A549 (cell line): Measurements from ENCODE around the gene MESD. TPM values are rescaled to one million over a fixed set of nuclear protein-coding genes. Genes with fewer than 3 reads are reported as not detected.

Source experiments
- ATAC-seq, 2 experiments: fragments of 200-7000 bp in 1 of 2; fragments of >200 bp in 1 of 2; cut with Nextera tagmentation in 1 of 2; cut with Tn5 transposase in 1 of 2; 3 replicates each; pipeline versions ENCODE4 v1.8.0 to v1.9.1; 2018 to 2020; ENCODE audit warnings: mild to moderate bottlenecking in 1 of 2, moderate library complexity in 1 of 2
- CTCF ChIA-PET: fragments of 300-600 bp; sonication (Branson Sonifier 250); formaldehyde crosslinking; extraction: SDS; loops from one replicate; lab custom pipeline; 2021; ENCODE audit warnings: antibody characterized with exemption, inconsistent platforms; lab: Yijun Ruan, JAX
- POLR2A ChIA-PET: fragments of 350-600 bp; formaldehyde crosslinking; extraction: SDS; loops from one replicate; lab custom pipeline; 2021; ENCODE audit warnings: antibody characterized with exemption, inconsistent platforms; lab: Yijun Ruan, JAX
- DNase-seq, 2 experiments: peaks; one replicate each; pipeline versions ENCODE4 v3.0.0 to v3.0.0-alpha.2; 2011 to 2016; ENCODE audit warnings: low read depth in 1 of 2, low spot score in 1 of 2
- FAIRE-seq: peaks from 2 replicates; lab custom pipeline; 2011; peaks lifted over from hg19 to GRCh38; lab: Jason Lieb, UNC
- H3K27ac ChIP-seq, 2 experiments: fragments of >200 bp; sonication (Bioruptor Twin); formaldehyde crosslinking; 3 replicates each; pipeline ENCODE4 v1.5.1; 2016 to 2017
- H3K4me1 ChIP-seq: fragments of >200 bp; sonication (Bioruptor Twin); formaldehyde crosslinking; 3 replicates; pipeline ENCODE4 v1.6.1; 2016
- H3K4me2 ChIP-seq: fragments of >200 bp; sonication (Bioruptor Twin); formaldehyde crosslinking; 3 replicates; pipeline ENCODE4 v1.6.1; 2016
- H3K4me3 ChIP-seq: fragments of >200 bp; sonication (Bioruptor Twin); formaldehyde crosslinking; 3 replicates; pipeline ENCODE4 v1.5.1; 2016
- H3K9me3 ChIP-seq: fragments of >200 bp; sonication (Bioruptor Twin); formaldehyde crosslinking; 3 replicates; pipeline ENCODE4 v1.6.1; 2016
- BHLHE40 ChIP-seq: IDR thresholded peaks from 2 replicates; pipeline ENCODE4 v1.6.1; 2012; ENCODE audit warnings: low read depth, low read length, inconsistent platforms
- CBX8 ChIP-seq: fragments of 200-600 bp; sonication (generic); IDR thresholded peaks from 2 replicates; pipeline ENCODE4 v1.6.1; 2016
- CHD2 ChIP-seq: fragments of 150-350 bp; IDR thresholded peaks from 2 replicates; pipeline ENCODE4 v1.6.1; 2014; ENCODE audit warnings: low read length; ENCODE audit not compliant: partially characterized antibody
- CHD4 ChIP-seq: fragments of 200-600 bp; sonication (generic); IDR thresholded peaks from 2 replicates; pipeline ENCODE4 v1.6.1; 2016; ENCODE audit warnings: antibody characterized with exemption, mild to moderate bottlenecking, borderline replicate concordance
- EHF ChIP-seq: fragments of 250-450 bp; sonication (Bioruptor Pico); IDR thresholded peaks from 2 replicates; pipeline ENCODE4 v1.5.0; 2020; ENCODE audit warnings: mild to moderate bottlenecking
- FOSB ChIP-seq: fragments of 250-450 bp; sonication (Bioruptor Pico); IDR thresholded peaks from 2 replicates; pipeline ENCODE4 v1.5.0; 2020; ENCODE audit warnings: mild to moderate bottlenecking, moderate library complexity
- GATA3 ChIP-seq: IDR thresholded peaks from 2 replicates; pipeline ENCODE4 v1.6.1; 2012; ENCODE audit warnings: borderline replicate concordance
- HDAC2 ChIP-seq: fragments of 200-600 bp; sonication (generic); IDR thresholded peaks from 2 replicates; pipeline ENCODE4 v1.6.1; 2016
- HOXA7 ChIP-seq: fragments of 250-450 bp; sonication (Bioruptor Pico); IDR thresholded peaks from 2 replicates; pipeline ENCODE4 v1.5.0; 2020; ENCODE audit warnings: mild to moderate bottlenecking, moderate library complexity
- JUN ChIP-seq, 2 experiments: fragments of >200 bp; sonication (Bioruptor Twin); formaldehyde crosslinking; IDR thresholded peaks; 2 replicates in 1 of 2; 3 replicates in 1 of 2; pipeline ENCODE4 v1.6.1; 2016 to 2017
- MAFK ChIP-seq: fragments of 450-650 bp; IDR thresholded peaks from 2 replicates; pipeline ENCODE4 v1.6.1; 2014; ENCODE audit not compliant: partially characterized antibody
- MAZ ChIP-seq: fragments of 150-350 bp; IDR thresholded peaks from 2 replicates; pipeline ENCODE4 v1.6.1; 2014; ENCODE audit warnings: antibody characterized with exemption, low read depth, low read length, borderline replicate concordance
- MYC ChIP-seq: IDR thresholded peaks from 2 replicates; pipeline ENCODE4 v1.6.1; 2012; ENCODE audit warnings: mild to moderate bottlenecking, inconsistent platforms, low read length, improper control_type of control experiment, borderline replicate concordance
- NFE2L2 ChIP-seq: fragments of 150-350 bp; conservative IDR thresholded peaks from 2 replicates; pipeline ENCODE4 v1.6.1; 2014; ENCODE audit warnings: low read length
- NPAS2 ChIP-seq: fragments of 250-450 bp; sonication (Bioruptor Pico); IDR thresholded peaks from 2 replicates; pipeline ENCODE4 v1.8.0; 2022; ENCODE audit warnings: mild to moderate bottlenecking, moderate library complexity, borderline replicate concordance
- NR3C1 ChIP-seq: fragments of >200 bp; sonication (Bioruptor Twin); formaldehyde crosslinking; IDR thresholded peaks from 3 replicates; pipeline ENCODE4 v1.6.1; 2017
- RCOR1 ChIP-seq: fragments of 150-350 bp; IDR thresholded peaks from 2 replicates; pipeline ENCODE4 v1.6.1; 2014; ENCODE audit warnings: antibody characterized with exemption, low read length, low read depth
- RNF2 ChIP-seq: fragments of 200-600 bp; sonication (generic); IDR thresholded peaks from 2 replicates; pipeline ENCODE4 v1.6.1; 2016; ENCODE audit warnings: low read depth, mild to moderate bottlenecking, antibody characterized with exemption, moderate library complexity, borderline replicate concordance
- SREBF2 ChIP-seq: fragments of 450-650 bp; IDR thresholded peaks from 2 replicates; pipeline ENCODE4 v1.6.1; 2014; ENCODE audit warnings: mild to moderate bottlenecking, moderate library complexity
- ZC3H11A ChIP-seq: fragments of 450-650 bp; IDR thresholded peaks from 2 replicates; pipeline ENCODE4 v1.6.1; 2014; ENCODE audit warnings: antibody characterized with exemption, mild to moderate bottlenecking
- ZFP36 ChIP-seq: fragments of 450-650 bp; IDR thresholded peaks from 2 replicates; pipeline ENCODE4 v1.6.1; 2014; ENCODE audit warnings: borderline replicate concordance; ENCODE audit not compliant: partially characterized antibody
- ZNF302 ChIP-seq: fragments of 250-450 bp; sonication (Bioruptor Pico); IDR thresholded peaks from 2 replicates; pipeline ENCODE4 v1.9.0; 2021; ENCODE audit warnings: inconsistent platforms, mild to moderate bottlenecking, moderate library complexity
- ZSCAN20 ChIP-seq: fragments of 250-450 bp; sonication (Bioruptor Pico); IDR thresholded peaks from 2 replicates; pipeline ENCODE4 v1.8.0; 2022; ENCODE audit warnings: mild to moderate bottlenecking, moderate library complexity
- WGBS: methylation state at CpG from one replicate; pipeline ENCODE4 v1.1.6; 2017; ENCODE audit errors: missing lambda C conversion rate; 5-methylcytosine and 5-hydroxymethylcytosine counted together
- polyA plus RNA-seq, 4 experiments: library from polyadenylated mRNA; depleted of rRNA in 3 of 4; stranded (reverse); fragments of >200 nt; fragmentation: RNase III in 1 of 4; extraction: RNeasy Plus Mini Kit Qiagen cat#74134 plus additional on column Dnase treatment in 1 of 4; gene quantifications; 2 replicates in 3 of 4; 3 replicates in 1 of 4; pipeline ENCODE4 v1.2.3, GENCODE V29; 2011 to 2017
- TF ChIP-seq, protein P1 (sequence below): fragments of >200 bp; sonication (Bioruptor Twin); formaldehyde crosslinking; IDR thresholded peaks from 3 replicates; pipeline ENCODE4 v1.6.1; 2016
- TF ChIP-seq, protein P2 (sequence below): IDR thresholded peaks from 2 replicates; pipeline ENCODE4 v1.6.1; 2012; ENCODE audit warnings: low read depth, borderline replicate concordance
- TF ChIP-seq, protein P3 (sequence below): IDR thresholded peaks from 2 replicates; pipeline ENCODE4 v1.6.1; 2012
- TF ChIP-seq, protein P4 (sequence below): IDR thresholded peaks from 2 replicates; pipeline ENCODE4 v1.6.1; 2012
- TF ChIP-seq, protein P5 (sequence below): fragments of >200 bp; sonication (Bioruptor Twin); formaldehyde crosslinking; IDR thresholded peaks from 2 replicates; pipeline ENCODE4 v1.6.1; 2016

MESD gene
- polyA plus RNA-seq, 2 of the 4 experiments (the other 2 are of a cell fraction), result 35.6 to 39.4 TPM

DNA sequence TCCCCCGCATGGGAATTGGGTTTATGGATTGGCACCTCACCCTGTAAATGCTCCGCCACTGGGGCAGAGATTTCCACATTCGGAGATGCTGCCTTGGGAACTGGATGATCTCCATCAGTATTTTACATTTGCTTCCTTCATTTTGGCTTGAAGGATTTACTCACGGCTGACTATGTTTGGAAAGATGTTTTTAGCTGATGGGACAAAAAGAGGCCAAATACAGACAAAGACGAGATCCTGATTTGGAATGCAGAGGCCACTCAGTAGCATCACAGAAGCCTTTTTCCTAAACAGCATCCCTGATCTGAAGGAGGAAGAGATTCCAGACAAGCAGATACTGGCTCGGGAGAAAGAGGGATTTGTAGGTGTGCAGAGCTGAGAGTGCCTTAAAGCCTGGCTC is 76.9 kb downstream of the MESD start:
- TF ChIP-seq MAZ (no peak), MAFK (peak; percentile 63)
- POLR2A ChIA-PET, result no interaction called here
- no peak for DNase-seq

DNA sequence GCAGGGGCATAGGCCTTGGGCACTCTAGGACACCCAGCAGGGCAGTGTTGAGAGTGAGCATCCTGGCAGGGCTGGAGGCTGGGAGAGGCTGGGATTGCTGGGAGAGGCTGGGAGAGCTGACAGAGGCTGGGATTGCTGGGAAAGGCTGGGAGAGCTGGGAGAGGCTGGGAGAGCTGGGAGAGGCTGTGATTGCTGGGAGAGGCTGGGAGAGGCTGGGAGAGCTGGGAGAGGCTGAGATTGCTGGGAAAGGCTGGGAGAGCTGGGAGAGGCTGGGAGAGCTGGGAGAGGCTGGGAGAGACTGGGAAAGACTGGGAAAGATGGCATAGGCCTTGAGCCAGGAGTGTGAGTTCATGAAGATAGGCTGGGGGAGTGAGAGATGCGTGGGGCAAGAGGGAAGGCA is 77.8 kb downstream of the MESD start:
- ATAC-seq (no peak; a peak in 2 of 6 replicates), FAIRE-seq (no peak), DNase-seq (no peak)
- Histone ChIP-seq H3K27ac (no peak overlapping the region), H3K4me2 (no peak overlapping the region), H3K4me1 (no peaks in the 10 kb centered on the region), H3K4me3 (no peak overlapping the region), H3K9me3 (peaks cover 11% of the 10 kb centered on the region; the same call in 1 of the 3 replicates)
- ChIA-PET CTCF (interaction anchor here (1.2 to 3.2 kb wide), 4 partner anchors 13 to 58 kb away, joined by 3 to 17 read pairs (median 4); no protein-coding TSS in a partner anchor), POLR2A (no interaction called here)
- 84% methylated on average over 1 of the region's 1 CpG for WGBS
- TF ChIP-seq ZSCAN20 (CRISPR knock-in tag) (no peak), NR3C1 (no peak), RNF2 (no peak), MAZ (no peak), BHLHE40 (no peak), JUN (IDR thresholded peaks at IDR 0.05) (no peak), ZFP36 (no peak), HOXA7 (CRISPR knock-in tag) (no peak), HDAC2 (no peak), CBX8 (no peak), ZC3H11A (no peak), NFE2L2 (no peak), ZNF302 (no peak), MYC (no peak), FOSB (CRISPR knock-in tag) (no peak)
- TF ChIP-seq, protein P1, sequence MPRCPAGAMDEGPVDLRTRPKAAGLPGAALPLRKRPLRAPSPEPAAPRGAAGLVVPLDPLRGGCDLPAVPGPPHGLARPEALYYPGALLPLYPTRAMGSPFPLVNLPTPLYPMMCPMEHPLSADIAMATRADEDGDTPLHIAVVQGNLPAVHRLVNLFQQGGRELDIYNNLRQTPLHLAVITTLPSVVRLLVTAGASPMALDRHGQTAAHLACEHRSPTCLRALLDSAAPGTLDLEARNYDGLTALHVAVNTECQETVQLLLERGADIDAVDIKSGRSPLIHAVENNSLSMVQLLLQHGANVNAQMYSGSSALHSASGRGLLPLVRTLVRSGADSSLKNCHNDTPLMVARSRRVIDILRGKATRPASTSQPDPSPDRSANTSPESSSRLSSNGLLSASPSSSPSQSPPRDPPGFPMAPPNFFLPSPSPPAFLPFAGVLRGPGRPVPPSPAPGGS, result no peak
- TF ChIP-seq, protein P2, sequence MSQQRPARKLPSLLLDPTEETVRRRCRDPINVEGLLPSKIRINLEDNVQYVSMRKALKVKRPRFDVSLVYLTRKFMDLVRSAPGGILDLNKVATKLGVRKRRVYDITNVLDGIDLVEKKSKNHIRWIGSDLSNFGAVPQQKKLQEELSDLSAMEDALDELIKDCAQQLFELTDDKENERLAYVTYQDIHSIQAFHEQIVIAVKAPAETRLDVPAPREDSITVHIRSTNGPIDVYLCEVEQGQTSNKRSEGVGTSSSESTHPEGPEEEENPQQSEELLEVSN, result no peak
- TF ChIP-seq, protein P3, sequence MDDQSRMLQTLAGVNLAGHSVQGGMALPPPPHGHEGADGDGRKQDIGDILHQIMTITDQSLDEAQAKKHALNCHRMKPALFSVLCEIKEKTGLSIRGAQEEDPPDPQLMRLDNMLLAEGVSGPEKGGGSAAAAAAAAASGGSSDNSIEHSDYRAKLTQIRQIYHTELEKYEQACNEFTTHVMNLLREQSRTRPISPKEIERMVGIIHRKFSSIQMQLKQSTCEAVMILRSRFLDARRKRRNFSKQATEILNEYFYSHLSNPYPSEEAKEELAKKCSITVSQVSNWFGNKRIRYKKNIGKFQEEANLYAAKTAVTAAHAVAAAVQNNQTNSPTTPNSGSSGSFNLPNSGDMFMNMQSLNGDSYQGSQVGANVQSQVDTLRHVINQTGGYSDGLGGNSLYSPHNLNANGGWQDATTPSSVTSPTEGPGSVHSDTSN, result no peak

More for the DNA sequence above, 76.9 kb downstream of the MESD start:
- FAIRE-seq, result no peak
- Histone ChIP-seq H3K4me1 (no peaks in the 10 kb centered on the region), H3K9me3 (peaks cover 11% of the 10 kb centered on the region; the same call in 1 of the 3 replicates), H3K4me3 (no peak overlapping the region), H3K27ac (no peak overlapping the region), H3K4me2 (no peak overlapping the region)
- ATAC-seq, result no peak
- CTCF ChIA-PET, result interaction anchor here (0.6 to 3.2 kb wide), 5 partner anchors 12 to 457 kb away, joined by 3 to 17 read pairs (median 3); no protein-coding TSS in a partner anchor
- WGBS, result 71% methylated on average over 6 of the region's 6 CpGs

DNA sequence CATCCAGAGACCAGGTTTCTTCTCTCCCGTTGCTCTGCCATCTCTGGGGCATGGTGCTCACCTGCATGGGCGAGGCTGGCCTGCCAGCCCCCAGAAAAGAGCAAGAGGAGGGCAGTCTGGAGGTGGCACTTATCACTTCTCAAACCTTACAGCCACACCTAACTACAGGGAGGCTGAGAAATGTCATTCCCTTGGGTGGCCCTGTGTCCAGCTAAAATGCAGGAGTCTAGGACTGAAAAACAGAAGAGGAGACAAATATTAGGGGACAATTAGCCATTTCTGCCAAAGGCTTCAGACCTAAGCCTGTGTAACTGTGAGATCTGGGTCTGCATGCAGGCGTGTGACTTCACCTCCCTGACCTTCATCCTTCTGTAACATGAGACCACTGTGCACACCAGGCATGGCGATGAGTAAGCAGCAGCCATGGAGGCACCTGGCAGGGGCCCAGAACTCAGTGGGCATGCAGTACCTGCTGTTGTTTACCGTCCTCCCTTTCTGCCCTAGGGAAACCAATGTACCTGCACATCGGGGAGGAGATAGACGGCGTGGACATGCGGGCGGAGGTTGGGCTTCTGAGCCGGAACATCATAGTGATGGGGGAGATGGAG is 83.4 kb downstream of the MESD start:
- TF ChIP-seq, protein P1, result no peak
- no peak for TF ChIP-seq ZNF302
- no peak for TF ChIP-seq SREBF2
- no peak for TF ChIP-seq NPAS2 (CRISPR knock-in tag)
- TF ChIP-seq RCOR1, result no peak
- TF ChIP-seq CHD4, result no peak
- TF ChIP-seq, protein P3, result no peak
- TF ChIP-seq, protein P4, sequence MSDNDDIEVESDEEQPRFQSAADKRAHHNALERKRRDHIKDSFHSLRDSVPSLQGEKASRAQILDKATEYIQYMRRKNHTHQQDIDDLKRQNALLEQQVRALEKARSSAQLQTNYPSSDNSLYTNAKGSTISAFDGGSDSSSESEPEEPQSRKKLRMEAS, result no peak
- no peak for TF ChIP-seq GATA3
- TF ChIP-seq CHD2, result no peak
- TF ChIP-seq, protein P5, sequence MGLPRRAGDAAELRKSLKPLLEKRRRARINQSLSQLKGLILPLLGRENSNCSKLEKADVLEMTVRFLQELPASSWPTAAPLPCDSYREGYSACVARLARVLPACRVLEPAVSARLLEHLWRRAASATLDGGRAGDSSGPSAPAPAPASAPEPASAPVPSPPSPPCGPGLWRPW, result no peak
- TF ChIP-seq EHF (CRISPR knock-in tag), result no peak
- ChIA-PET CTCF (interaction anchor here (2.3 kb wide), 1 partner anchor 63 kb away, joined by 9 read pairs; no protein-coding TSS in a partner anchor), POLR2A (no interaction called here)
- peaks cover 11% of the 10 kb centered on the region; the same call in 1 of the 3 replicates for H3K9me3 ChIP-seq
- 59% methylated on average over 11 of the region's 11 CpGs for WGBS
- no peak for FAIRE-seq
- peak in 1 of 2 experiments; percentile 57; a peak in 3 of 6 replicates for ATAC-seq
- H3K4me1 ChIP-seq, result peaks cover 6% of the 10 kb centered on the region; the same call in 1 of the 3 replicates
- no peak overlapping the region for H3K27ac ChIP-seq
- H3K4me3 ChIP-seq, result no peak overlapping the region
- peak overlapping the region; percentile 13; the same call in 1 of the 3 replicates for H3K4me2 ChIP-seq
- peak in 1 of 2 experiments; percentile 26 for DNase-seq
